Measurements from ENCODE around the gene PDE6A. TPM values are rescaled to one million over a fixed set of nuclear protein-coding genes. Genes with fewer than 3 reads are reported as not detected.
A peak's percentile ranks its signal among the peaks of the same experiment; 100 is the strongest.

Gene PDE6A
- total and polyA plus RNA-seq, 9 of the 15 experiments (the other 6 are each of a cell fraction or from before 2014, with no cell fraction given) = 0.01 to 0.04 (median 0.01) TPM; not detected in 6

DNA sequence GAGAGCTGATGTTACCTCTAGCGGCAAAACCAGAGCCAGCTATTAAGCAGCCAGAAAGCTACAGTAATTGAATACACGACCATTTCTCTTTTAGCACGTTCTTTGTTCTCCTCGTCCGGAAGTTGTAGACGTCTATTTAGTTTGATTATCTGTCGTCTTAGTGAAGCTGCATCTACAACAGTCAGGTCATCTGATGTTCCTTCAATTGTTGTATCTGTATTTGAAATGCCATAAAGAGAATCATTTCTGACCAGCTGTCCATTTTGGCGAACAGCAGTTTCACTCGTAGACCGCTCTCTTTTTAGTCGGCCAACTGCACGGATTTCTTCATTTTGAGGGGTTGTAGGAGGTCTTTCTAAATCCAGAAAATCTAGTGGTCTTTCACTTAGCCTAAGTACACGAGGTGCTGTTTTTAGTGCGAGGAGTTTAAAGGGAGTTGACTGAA lies 12.6 kb downstream of the PDE6A start (continued):
- TF ChIP-seq, protein P1, sequence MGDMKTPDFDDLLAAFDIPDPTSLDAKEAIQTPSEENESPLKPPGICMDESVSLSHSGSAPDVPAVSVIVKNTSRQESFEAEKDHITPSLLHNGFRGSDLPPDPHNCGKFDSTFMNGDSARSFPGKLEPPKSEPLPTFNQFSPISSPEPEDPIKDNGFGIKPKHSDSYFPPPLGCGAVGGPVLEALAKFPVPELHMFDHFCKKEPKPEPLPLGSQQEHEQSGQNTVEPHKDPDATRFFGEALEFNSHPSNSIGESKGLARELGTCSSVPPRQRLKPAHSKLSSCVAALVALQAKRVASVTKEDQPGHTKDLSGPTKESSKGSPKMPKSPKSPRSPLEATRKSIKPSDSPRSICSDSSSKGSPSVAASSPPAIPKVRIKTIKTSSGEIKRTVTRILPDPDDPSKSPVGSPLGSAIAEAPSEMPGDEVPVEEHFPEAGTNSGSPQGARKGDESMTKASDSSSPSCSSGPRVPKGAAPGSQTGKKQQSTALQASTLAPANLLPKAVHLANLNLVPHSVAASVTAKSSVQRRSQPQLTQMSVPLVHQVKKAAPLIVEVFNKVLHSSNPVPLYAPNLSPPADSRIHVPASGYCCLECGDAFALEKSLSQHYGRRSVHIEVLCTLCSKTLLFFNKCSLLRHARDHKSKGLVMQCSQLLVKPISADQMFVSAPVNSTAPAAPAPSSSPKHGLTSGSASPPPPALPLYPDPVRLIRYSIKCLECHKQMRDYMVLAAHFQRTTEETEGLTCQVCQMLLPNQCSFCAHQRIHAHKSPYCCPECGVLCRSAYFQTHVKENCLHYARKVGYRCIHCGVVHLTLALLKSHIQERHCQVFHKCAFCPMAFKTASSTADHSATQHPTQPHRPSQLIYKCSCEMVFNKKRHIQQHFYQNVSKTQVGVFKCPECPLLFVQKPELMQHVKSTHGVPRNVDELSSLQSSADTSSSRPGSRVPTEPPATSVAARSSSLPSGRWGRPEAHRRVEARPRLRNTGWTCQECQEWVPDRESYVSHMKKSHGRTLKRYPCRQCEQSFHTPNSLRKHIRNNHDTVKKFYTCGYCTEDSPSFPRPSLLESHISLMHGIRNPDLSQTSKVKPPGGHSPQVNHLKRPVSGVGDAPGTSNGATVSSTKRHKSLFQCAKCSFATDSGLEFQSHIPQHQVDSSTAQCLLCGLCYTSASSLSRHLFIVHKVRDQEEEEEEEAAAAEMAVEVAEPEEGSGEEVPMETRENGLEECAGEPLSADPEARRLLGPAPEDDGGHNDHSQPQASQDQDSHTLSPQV (IDR thresholded peaks at IDR 0.05) = peak; percentile 64; the same call in 1 of the 2 replicates
- TF ChIP-seq, protein P2, sequence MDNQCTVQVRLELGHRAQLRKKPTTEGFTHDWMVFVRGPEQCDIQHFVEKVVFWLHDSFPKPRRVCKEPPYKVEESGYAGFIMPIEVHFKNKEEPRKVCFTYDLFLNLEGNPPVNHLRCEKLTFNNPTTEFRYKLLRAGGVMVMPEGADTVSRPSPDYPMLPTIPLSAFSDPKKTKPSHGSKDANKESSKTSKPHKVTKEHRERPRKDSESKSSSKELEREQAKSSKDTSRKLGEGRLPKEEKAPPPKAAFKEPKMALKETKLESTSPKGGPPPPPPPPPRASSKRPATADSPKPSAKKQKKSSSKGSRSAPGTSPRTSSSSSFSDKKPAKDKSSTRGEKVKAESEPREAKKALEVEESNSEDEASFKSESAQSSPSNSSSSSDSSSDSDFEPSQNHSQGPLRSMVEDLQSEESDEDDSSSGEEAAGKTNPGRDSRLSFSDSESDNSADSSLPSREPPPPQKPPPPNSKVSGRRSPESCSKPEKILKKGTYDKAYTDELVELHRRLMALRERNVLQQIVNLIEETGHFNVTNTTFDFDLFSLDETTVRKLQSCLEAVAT (IDR thresholded peaks at IDR 0.05) = 0 out of 4 replicates have a peak, but pooled peaks of 1 of the 2 experiments have one; percentile 40
- TF ChIP-seq, protein P3, sequence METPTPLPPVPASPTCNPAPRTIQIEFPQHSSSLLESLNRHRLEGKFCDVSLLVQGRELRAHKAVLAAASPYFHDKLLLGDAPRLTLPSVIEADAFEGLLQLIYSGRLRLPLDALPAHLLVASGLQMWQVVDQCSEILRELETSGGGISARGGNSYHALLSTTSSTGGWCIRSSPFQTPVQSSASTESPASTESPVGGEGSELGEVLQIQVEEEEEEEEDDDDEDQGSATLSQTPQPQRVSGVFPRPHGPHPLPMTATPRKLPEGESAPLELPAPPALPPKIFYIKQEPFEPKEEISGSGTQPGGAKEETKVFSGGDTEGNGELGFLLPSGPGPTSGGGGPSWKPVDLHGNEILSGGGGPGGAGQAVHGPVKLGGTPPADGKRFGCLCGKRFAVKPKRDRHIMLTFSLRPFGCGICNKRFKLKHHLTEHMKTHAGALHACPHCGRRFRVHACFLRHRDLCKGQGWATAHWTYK (CRISPR knock-in tag; IDR thresholded peaks at IDR 0.05) = 0 out of 2 replicates have a peak, but pooled peaks have one; percentile 15
- peak; percentile 61; the same call in 1 of the 2 replicates for TF ChIP-seq L3MBTL2 (IDR thresholded peaks at IDR 0.05)
- TF ChIP-seq GTF2E2 (tag; IDR thresholded peaks at IDR 0.05) = no peak
- TF ChIP-seq ETV1 (tag; conservative IDR thresholded peaks at IDR 0.05; ENCODE audit: low read depth) = peak; percentile 49; the same call in 1 of the 2 replicates
- TF ChIP-seq MAFG (tag; conservative IDR thresholded peaks at IDR 0.05) = no peak
- no peak for TF ChIP-seq PHF20 (IDR thresholded peaks at IDR 0.05; ENCODE audit: partially characterized antibody)
- TF ChIP-seq CXXC5 (CRISPR knock-in tag; IDR thresholded peaks at IDR 0.05) = 0 out of 2 replicates have a peak, but pooled peaks have one; percentile 19
- TF ChIP-seq SMAD4 (CRISPR knock-in tag; conservative IDR thresholded peaks at IDR 0.05) = 0 out of 2 replicates have a peak, but pooled peaks have one; percentile 50
